GM06990 (cell line): ENCODE results near the gene MFSD8.

Source experiments
- DNase-seq: peaks from one replicate; pipeline ENCODE4 v3.0.0-alpha.2; 2011; ENCODE audit not compliant: insufficient read length; ENCODE audit errors: extremely low read depth
- H3K27me3 ChIP-seq: replicated peaks from 2 replicates; pipeline ENCODE4 v1.6.0; 2011; ENCODE audit warnings: low read length; ENCODE audit not compliant: control insufficient read depth, insufficient read depth
- H3K36me3 ChIP-seq: 2 replicates; pipeline ENCODE4 v1.5.1; 2011; ENCODE audit warnings: low read length; ENCODE audit not compliant: control insufficient read depth, insufficient read depth
- H3K4me3 ChIP-seq: replicated peaks from 2 replicates; pipeline ENCODE4 v1.5.1; 2011; ENCODE audit warnings: low read depth, mild to moderate bottlenecking, control low read depth, low read length
- TF ChIP-seq, protein P1 (sequence below): IDR thresholded peaks from 2 replicates; pipeline ENCODE4 v1.5.1; 2011; ENCODE audit warnings: low read length, control low read depth, mild to moderate bottlenecking, inconsistent platforms; ENCODE audit not compliant: insufficient read depth, poor library complexity, severe bottlenecking

Gene MFSD8

GRCh38 chr4:127896069-127896468, 68.9 kb downstream of the MFSD8 start:
- H3K4me3 ChIP-seq = no peak overlapping the region
- H3K36me3 ChIP-seq = peaks cover 4% of the 10 kb centered on the region
- DNase-seq = no peak
- H3K27me3 ChIP-seq = no peaks in the 10 kb centered on the region
- TF ChIP-seq, protein P1, sequence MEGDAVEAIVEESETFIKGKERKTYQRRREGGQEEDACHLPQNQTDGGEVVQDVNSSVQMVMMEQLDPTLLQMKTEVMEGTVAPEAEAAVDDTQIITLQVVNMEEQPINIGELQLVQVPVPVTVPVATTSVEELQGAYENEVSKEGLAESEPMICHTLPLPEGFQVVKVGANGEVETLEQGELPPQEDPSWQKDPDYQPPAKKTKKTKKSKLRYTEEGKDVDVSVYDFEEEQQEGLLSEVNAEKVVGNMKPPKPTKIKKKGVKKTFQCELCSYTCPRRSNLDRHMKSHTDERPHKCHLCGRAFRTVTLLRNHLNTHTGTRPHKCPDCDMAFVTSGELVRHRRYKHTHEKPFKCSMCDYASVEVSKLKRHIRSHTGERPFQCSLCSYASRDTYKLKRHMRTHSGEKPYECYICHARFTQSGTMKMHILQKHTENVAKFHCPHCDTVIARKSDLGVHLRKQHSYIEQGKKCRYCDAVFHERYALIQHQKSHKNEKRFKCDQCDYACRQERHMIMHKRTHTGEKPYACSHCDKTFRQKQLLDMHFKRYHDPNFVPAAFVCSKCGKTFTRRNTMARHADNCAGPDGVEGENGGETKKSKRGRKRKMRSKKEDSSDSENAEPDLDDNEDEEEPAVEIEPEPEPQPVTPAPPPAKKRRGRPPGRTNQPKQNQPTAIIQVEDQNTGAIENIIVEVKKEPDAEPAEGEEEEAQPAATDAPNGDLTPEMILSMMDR = no peak

GRCh38 chr4:127889903-127890302, 75.1 kb downstream of the MFSD8 start:
- TF ChIP-seq, protein P1 = no peak
- Histone ChIP-seq H3K27me3 (no peaks in the 10 kb centered on the region), H3K36me3 (peaks cover 4% of the 10 kb centered on the region), H3K4me3 (no peak overlapping the region)
- DNase-seq = no peak

DNA sequence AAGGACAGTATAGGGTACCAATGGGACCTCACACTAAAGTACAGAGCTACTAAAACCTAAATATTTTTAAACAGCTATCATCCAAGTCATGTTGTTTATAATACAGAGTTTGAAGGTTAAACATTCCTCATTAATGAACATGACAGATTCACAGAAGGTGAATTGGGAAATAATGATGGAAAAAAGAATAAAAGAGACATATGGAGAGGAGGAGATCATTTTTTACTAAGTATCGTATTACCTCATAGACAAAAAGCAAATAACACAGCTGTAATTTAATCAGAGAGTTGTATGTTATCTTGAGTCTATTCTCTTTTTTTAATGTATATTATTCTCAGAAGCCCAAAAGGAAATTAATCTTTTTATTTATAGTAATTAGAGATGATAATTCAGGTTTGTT, 76.4 kb downstream of the MFSD8 start:
- no peaks in the 10 kb centered on the region for H3K27me3 ChIP-seq
- H3K36me3 ChIP-seq = peaks cover under 1% of the 10 kb centered on the region; the same call in 1 of the 2 replicates
- H3K4me3 ChIP-seq = no peak overlapping the region
- DNase-seq = no peak
- TF ChIP-seq, protein P1 = no peak

GRCh38 chr4:127881563-127881864, 83.5 kb downstream of the MFSD8 start:
- Histone ChIP-seq H3K36me3 (no peaks in the 10 kb centered on the region; the same call in 1 of the 2 replicates), H3K27me3 (no peaks in the 10 kb centered on the region), H3K4me3 (peak overlapping the region; percentile 93)
- TF ChIP-seq, protein P1 = no peak
- DNase-seq = no peak

DNA sequence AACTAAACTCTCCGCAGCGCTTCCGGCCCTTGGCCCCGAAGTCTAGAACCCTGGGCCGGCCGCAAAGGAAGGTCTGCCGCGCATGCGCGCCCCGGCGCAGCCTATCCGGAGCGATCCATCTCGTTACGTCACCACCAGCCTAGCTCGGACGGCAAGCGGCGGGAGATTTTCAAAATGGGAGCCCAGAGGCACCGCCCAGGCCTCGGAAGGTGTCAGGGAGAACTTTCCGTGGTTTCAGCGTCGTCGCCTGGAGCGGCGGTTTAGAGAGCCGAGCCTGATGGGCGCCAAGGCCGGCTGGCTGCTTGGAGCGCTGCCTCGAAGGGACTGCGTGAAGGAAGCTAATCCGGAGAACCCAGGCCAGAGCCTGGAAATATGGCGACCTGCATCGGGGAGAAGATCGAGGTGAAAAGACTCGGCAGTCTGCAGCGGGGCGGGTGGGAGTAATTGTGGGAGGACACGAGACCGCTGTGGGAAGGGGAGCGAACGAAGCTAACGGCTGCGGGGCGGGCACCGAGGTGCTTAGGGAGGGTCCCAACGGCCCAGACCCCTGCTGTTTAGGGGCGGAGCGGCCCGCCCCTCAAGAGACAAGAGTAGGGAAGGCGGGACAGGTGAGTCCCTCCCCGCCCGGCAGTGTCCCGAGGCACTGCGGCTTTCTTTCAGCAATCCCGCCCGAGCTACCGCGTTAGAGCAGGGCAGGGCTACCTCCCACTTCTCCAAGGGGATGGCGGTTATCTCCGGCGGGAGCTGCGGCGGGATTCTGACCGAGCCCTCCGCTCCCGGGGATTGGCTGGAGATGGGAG, 84.0 kb downstream of the MFSD8 start, which contains the start of gene PLK4:
TSS of gene PLK4 (plus strand) at position 131 of the 800 bp plus-strand sequence. CDS start at position 373, 242 bp downstream.
- no peaks in the 10 kb centered on the region; the same call in 1 of the 2 replicates for H3K36me3 ChIP-seq
- H3K4me3 ChIP-seq = peak within 1 kb of the TSS; percentile 93
- H3K27me3 ChIP-seq = no peaks in the 10 kb centered on the region
- DNase-seq = peak; percentile 99
- TF ChIP-seq, protein P1 = peak; percentile 22
